Dedifferentiated amniotic fluid mesenchymal stem cell (primary cell): ENCODE results near the gene FBXL7.

ENCODE experiments used
- DNase-seq: peaks from one replicate; pipeline ENCODE4 v3.0.0-alpha.2; 2016; ENCODE audit errors: extremely low spot score

The FBXL7 gene

GRCh38 chr5:15539951-15540350 is 40.0 kb downstream of the FBXL7 start:
- no peak for DNase-seq

- DNase-seq: no peak
Observed at GRCh38 chr5:15544039-15544438, 44.1 kb downstream of the FBXL7 start.

GRCh38 chr5:15545082-15545481 is 45.1 kb downstream of the FBXL7 start:
- DNase-seq: no peak

- DNase-seq: no peak
Observed at GRCh38 chr5:15547261-15547839, 47.4 kb downstream of the FBXL7 start.

GRCh38 chr5:15549961-15550360 is 50.0 kb downstream of the FBXL7 start:
- no peak for DNase-seq

GRCh38 chr5:15550502-15551112 is 50.6 kb downstream of the FBXL7 start:
- peak; percentile 53 for DNase-seq

- no peak for DNase-seq
Observed at GRCh38 chr5:15551113-15551504, 51.1 kb downstream of the FBXL7 start.

- DNase-seq: no peak
Observed at GRCh38 chr5:15554542-15554941, 54.6 kb downstream of the FBXL7 start.

- DNase-seq: no peak
Observed at GRCh38 chr5:15555176-15555575, 55.2 kb downstream of the FBXL7 start.

GRCh38 chr5:15558240-15558639 is 58.3 kb downstream of the FBXL7 start:
- DNase-seq: no peak

GRCh38 chr5:15558681-15559080 is 58.7 kb downstream of the FBXL7 start:
- no peak for DNase-seq

GRCh38 chr5:15560421-15560820 is 60.4 kb downstream of the FBXL7 start:
- DNase-seq: no peak

GRCh38 chr5:15564523-15564922 is 64.5 kb downstream of the FBXL7 start:
- DNase-seq: no peak

GRCh38 chr5:15564957-15565356 is 65.0 kb downstream of the FBXL7 start:
- no peak for DNase-seq

GRCh38 chr5:15566306-15566705 is 66.3 kb downstream of the FBXL7 start:
- DNase-seq: no peak

GRCh38 chr5:15566789-15567188 is 66.8 kb downstream of the FBXL7 start:
- DNase-seq: no peak

- DNase-seq: no peak
Observed at GRCh38 chr5:15570491-15570890, 70.5 kb downstream of the FBXL7 start.

- no peak for DNase-seq
Observed at GRCh38 chr5:15571081-15571480, 71.1 kb downstream of the FBXL7 start.

- no peak for DNase-seq
Observed at GRCh38 chr5:15571618-15572017, 71.6 kb downstream of the FBXL7 start.

- no peak for DNase-seq
Observed at GRCh38 chr5:15573590-15573989, 73.6 kb downstream of the FBXL7 start.

- no peak for DNase-seq
Observed at GRCh38 chr5:15574128-15574527, 74.1 kb downstream of the FBXL7 start.

GRCh38 chr5:15574806-15575325 is 74.9 kb downstream of the FBXL7 start:
- no peak for DNase-seq

- DNase-seq: peak; percentile 59
Observed at GRCh38 chr5:15575666-15576065, 75.7 kb downstream of the FBXL7 start.

GRCh38 chr5:15577132-15577531 is 77.2 kb downstream of the FBXL7 start:
- no peak for DNase-seq
